Aorta (tissue), 5 donors: ENCODE data around the gene PLK2. TPM values are rescaled to one million over a fixed set of nuclear protein-coding genes. Genes with fewer than 3 reads are reported as not detected.

Source experiments
- ATAC-seq: fragments of 200-7000 bp; cut with Tn5 transposase; one replicate; pipeline ENCODE4 v1.9.1; 2022; ENCODE audit warnings: moderate library complexity; ENCODE audit not compliant: low FRiP score
- DNase-seq, 2 donors: peaks; one replicate each; pipeline ENCODE4 v3.0.0-alpha.2; 2020
- H3K27ac ChIP-seq, 2 donors: one replicate each; pipeline ENCODE4 v1.5.1; 2013; ENCODE audit warnings: low read length in 2 of 2, mild to moderate bottlenecking in 2 of 2, moderate library complexity in 2 of 2, control low read depth in 1 of 2, inconsistent platforms in 1 of 2, low read depth in 1 of 2
- H3K27me3 ChIP-seq, 2 donors: one replicate each; pipeline ENCODE4 v1.6.1; 2013; ENCODE audit warnings: control low read depth in 1 of 2, low read length in 1 of 2, mild to moderate bottlenecking in 1 of 2, moderate library complexity in 1 of 2; ENCODE audit not compliant: insufficient read depth in 2 of 2, control insufficient read depth in 1 of 2
- H3K36me3 ChIP-seq, 2 donors: one replicate each; pipeline ENCODE4 v1.6.1; 2013; ENCODE audit warnings: control low read depth in 1 of 2, low read length in 1 of 2, mild to moderate bottlenecking in 1 of 2; ENCODE audit not compliant: insufficient read depth in 2 of 2, control insufficient read depth in 1 of 2
- H3K4me1 ChIP-seq, 2 donors: one replicate each; pipeline ENCODE4 v1.6.1; 2013; ENCODE audit warnings: low read length in 2 of 2, control low read depth in 1 of 2, mild to moderate bottlenecking in 1 of 2, moderate library complexity in 1 of 2; ENCODE audit not compliant: insufficient read depth in 2 of 2, control insufficient read depth in 1 of 2
- H3K4me3 ChIP-seq, 2 donors: one replicate each; pipeline ENCODE4 v1.5.1; 2013; ENCODE audit warnings: low read length in 2 of 2, control low read depth in 1 of 2, mild to moderate bottlenecking in 1 of 2
- H3K9me3 ChIP-seq: one replicate; pipeline ENCODE4 v1.6.1; 2013; ENCODE audit warnings: mild to moderate bottlenecking, low read length; ENCODE audit not compliant: control insufficient read depth
- WGBS, 2 donors: extraction: QIAGEN DNeasy Blood & Tissue Kit; methylation state at CpG; one replicate each; pipeline ENCODE4 v1.1.7; 2013; 5-methylcytosine and 5-hydroxymethylcytosine counted together
- intact Hi-C, 2 donors: fragments of 100-400 bp; cut with DNase I; formaldehyde crosslinking; loops; one replicate each; pipeline versions ENCODE4 v1.14.2 to v1.15.0; 2022
- long read RNA-seq, 2 donors: library from polyadenylated mRNA; unstranded; transcript quantifications; one replicate each; pipeline ENCODE4 v2.0.0, GENCODE V29; 2020 to 2021
- polyA plus RNA-seq, 2 donors: library from polyadenylated mRNA; stranded (reverse); fragments of 200-250 nt; gene quantifications; one replicate each; pipeline ENCODE4 v1.2.3, GENCODE V29; 2013
- total RNA-seq, 2 donors: library from RNA; stranded (reverse); fragmentation: NEBNext Ultra II Directional; extraction: Animal tissue kit (Norgen Biotek cat#: 25700); gene quantifications; one replicate each; pipeline ENCODE4 v1.2.1, GENCODE V29; 2021
- donor health status: healthy with polysubstance abuse.
- donor health status: Bipolar disorder and iron deficiency.
- donor health status: DM: no; HTN: no; CAD: no.
- donor health status: DM: no; HTN: no; CAD: no.
- donor health status: DM: yes; HTN: yes; CAD: no.

PLK2 gene
- total RNA-seq, result 10 to 100 TPM; 42.8 to 64.6 TPM
- polyA plus RNA-seq, result 10 to 100 TPM; 24.0 to 28.3 TPM
- long read RNA-seq, donor 1, transcript PLK2-201 (14 exons, 2,960 nt), result major isoform, 109 of 122 reads
- long read RNA-seq, donor 1, partial matches to known transcripts, result 4 of 122 reads
- long read RNA-seq, donor 1, other reads (novel, unspliced or antisense), result 7 of 122 reads
- long read RNA-seq, donor 2, transcript PLK2-201 (14 exons, 2,960 nt), result major isoform, 23 of 32 reads
- long read RNA-seq, donor 2, partial matches to known transcripts, result 2 of 32 reads
- long read RNA-seq, donor 2, other reads (novel, unspliced or antisense), result 7 of 32 reads

GRCh38 chr5:58460002-58460731 is at the start of gene PLK2:
PLK2 (minus strand) TSS chr5:58460086; CDS start chr5:58459959, 127 bp downstream.
- Histone ChIP-seq H3K4me3 (peak within 1 kb of the TSS; percentile 54 to 83), H3K4me1 (no peaks in the 10 kb centered on the region), H3K27ac (peak within 1 kb of the TSS; percentile 71 to 89), H3K27me3 (no peaks in the 10 kb centered on the region), H3K9me3 (no peaks in the 10 kb centered on the region), H3K36me3 (peaks cover 2 to 3% of the 10 kb centered on the region in 2 donors)
- intact Hi-C loops, result loop anchor here (1.0 to 10.0 kb wide), 7 partner anchors 233 to 963 kb away; no protein-coding TSS in a partner anchor
- peak; percentile 97 for ATAC-seq
- DNase-seq, result peak; percentile 96 to 98
- WGBS, 2 donors, result 0% methylated on average over 83 to 89 of the region's 89 CpGs

GRCh38 chr5:58507715-58508114 is 47.8 kb upstream of the PLK2 start:
- H3K27ac ChIP-seq, result no peak overlapping the region
- H3K4me3 ChIP-seq, result no peak overlapping the region
- no peaks in the 10 kb centered on the region for H3K9me3 ChIP-seq
- ATAC-seq (no peak), DNase-seq (no peak)
- H3K36me3 ChIP-seq, result no peaks in the 10 kb centered on the region
- no peaks in the 10 kb centered on the region for H3K4me1 ChIP-seq
- peaks cover 0 to 3% of the 10 kb centered on the region in 2 donors for H3K27me3 ChIP-seq
- intact Hi-C loops, result no loop called here
- WGBS, 2 donors, result 74 to 78% methylated on average over 4 of the region's 4 CpGs

- H3K4me1 ChIP-seq, result no peaks in the 10 kb centered on the region
- no peaks in the 10 kb centered on the region for H3K9me3 ChIP-seq
- intact Hi-C loops, result no loop called here
- H3K27me3 ChIP-seq, result peaks cover 0 to 3% of the 10 kb centered on the region in 2 donors
- ATAC-seq, result no peak
- no peaks in the 10 kb centered on the region for H3K36me3 ChIP-seq
- no peak for DNase-seq
- no peak overlapping the region for H3K4me3 ChIP-seq
- H3K27ac ChIP-seq, result no peak overlapping the region
- WGBS, 2 donors, result 74 to 80% methylated on average over 2 of the region's 2 CpGs
Observed at GRCh38 chr5:58505971-58506640, 46.2 kb upstream of the PLK2 start.

- ATAC-seq, result no peak
- no peaks in the 10 kb centered on the region for H3K9me3 ChIP-seq
- no peaks in the 10 kb centered on the region for H3K36me3 ChIP-seq
- no peak overlapping the region for H3K4me3 ChIP-seq
- intact Hi-C loops, result no loop called here
- no peaks in the 10 kb centered on the region for H3K4me1 ChIP-seq
- no peak for DNase-seq
- H3K27ac ChIP-seq, result no peak overlapping the region
- H3K27me3 ChIP-seq, result peaks cover 0 to 3% of the 10 kb centered on the region in 2 donors
- 77 to 82% methylated on average over 3 of the region's 3 CpGs for WGBS, 2 donors
Observed at GRCh38 chr5:58505502-58505901, 45.6 kb upstream of the PLK2 start.

GRCh38 chr5:58504766-58505165 is 44.9 kb upstream of the PLK2 start:
- DNase-seq (no peak), ATAC-seq (no peak)
- no peaks in the 10 kb centered on the region for H3K36me3 ChIP-seq
- peaks cover 0 to 3% of the 10 kb centered on the region in 2 donors for H3K27me3 ChIP-seq
- no peak overlapping the region for H3K27ac ChIP-seq
- H3K9me3 ChIP-seq, result no peaks in the 10 kb centered on the region
- intact Hi-C loops, result no loop called here
- no peaks in the 10 kb centered on the region for H3K4me1 ChIP-seq
- 75 to 81% methylated on average over 3 of the region's 3 CpGs for WGBS, 2 donors
- no peak overlapping the region for H3K4me3 ChIP-seq

GRCh38 chr5:58503390-58504046 is 43.6 kb upstream of the PLK2 start:
- 68 to 74% methylated on average over 3 of the region's 3 CpGs for WGBS, 2 donors
- intact Hi-C loops, result no loop called here
- Histone ChIP-seq H3K4me1 (no peaks in the 10 kb centered on the region), H3K36me3 (no peaks in the 10 kb centered on the region), H3K27me3 (peaks cover 0 to 3% of the 10 kb centered on the region in 2 donors), H3K27ac (no peak overlapping the region), H3K9me3 (no peaks in the 10 kb centered on the region), H3K4me3 (no peak overlapping the region)
- ATAC-seq, result no peak
- DNase-seq, result no peak

GRCh38 chr5:58501778-58502417 is 42.0 kb upstream of the PLK2 start:
- Histone ChIP-seq H3K36me3 (no peaks in the 10 kb centered on the region), H3K4me1 (no peaks in the 10 kb centered on the region), H3K4me3 (no peak overlapping the region), H3K27me3 (peaks cover 0 to 3% of the 10 kb centered on the region in 2 donors), H3K27ac (no peak overlapping the region), H3K9me3 (no peaks in the 10 kb centered on the region)
- WGBS, 2 donors, result 88 to 91% methylated on average over 2 of the region's 2 CpGs
- intact Hi-C loops, result no loop called here
- no peak for DNase-seq
- ATAC-seq, result no peak

GRCh38 chr5:58499941-58500340 is 40.1 kb upstream of the PLK2 start:
- no peaks in the 10 kb centered on the region for H3K36me3 ChIP-seq
- H3K27me3 ChIP-seq, result no peaks in the 10 kb centered on the region
- intact Hi-C loops, result loop anchor here (2.0 to 5.0 kb wide), 2 partner anchors 351 to 352 kb away; no protein-coding TSS in a partner anchor

More at GRCh38 chr5:58499941-58500340, 40.1 kb upstream of the PLK2 start:
- H3K9me3 ChIP-seq, result no peaks in the 10 kb centered on the region
- H3K4me3 ChIP-seq, result no peak overlapping the region
- DNase-seq, result no peak
- WGBS, 2 donors, result 54% methylated on average over 2 of the region's 2 CpGs
- H3K4me1 ChIP-seq, result no peaks in the 10 kb centered on the region
- ATAC-seq, result no peak
- no peak overlapping the region for H3K27ac ChIP-seq
